ENCODE results near the gene C16orf46. TPM values are rescaled to one million over a fixed set of nuclear protein-coding genes. Genes with fewer than 3 reads are reported as not detected.

The C16orf46 gene
- total and polyA plus RNA-seq, 2 donors (not counting 3 experiments of a cell fraction or from before 2014, with no cell fraction given) = 0.26 TPM; not detected in 1

DNA sequence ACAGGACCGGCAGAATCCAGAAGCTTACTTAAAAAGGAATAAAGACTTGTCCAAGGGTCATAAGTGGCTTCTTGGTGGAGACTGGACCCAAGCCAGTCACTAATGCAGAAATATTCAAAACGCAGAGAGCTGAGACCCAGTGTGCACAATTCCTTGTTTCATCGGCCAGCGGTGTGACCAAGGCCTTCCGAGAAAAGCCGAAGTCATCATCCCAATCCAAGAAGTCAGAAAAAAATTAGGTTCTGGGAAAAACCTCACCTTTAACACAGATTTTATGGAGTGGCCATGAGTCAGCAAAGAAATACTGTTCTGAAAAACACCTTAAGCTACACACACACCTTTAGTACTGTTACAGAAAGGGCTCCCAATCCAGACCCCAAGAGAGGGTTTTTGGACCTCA is 20.2 kb upstream of the C16orf46 start:
- H3K36me3 ChIP-seq (ENCODE audit: control insufficient read depth in 2 of 2, extremely low read depth in 1 of 2, insufficient read depth in 2 of 2, low read length in 2 of 2) = no peaks in the 10 kb centered on the region
- no peak overlapping the region for H2AFZ ChIP-seq (ENCODE audit: low read depth, low read length)
- H3K79me2 ChIP-seq (ENCODE audit: control insufficient read depth, insufficient read depth, low read length) = peaks cover 15% of the 10 kb centered on the region
- intact Hi-C loops (cut with micrococcal nuclease) = loop anchor here (5.0 kb wide), 1 partner anchor 160 kb away; no protein-coding TSS in a partner anchor
- POLR2A ChIA-PET = no interaction called here
- no peak overlapping the region for H3K4me3 ChIP-seq (replicated peaks in 1 of 3; ENCODE audit: insufficient read depth in 1 of 3, low read depth in 1 of 3, low read length in 3 of 3)
- DNase-seq (ENCODE audit: low read depth, low spot score) (no peak), FAIRE-seq (no peak)
- no peak overlapping the region for H3K4me2 ChIP-seq (ENCODE audit: insufficient read depth, low read length)
- peaks cover 2 to 4% of the 10 kb centered on the region in 2 experiments for H3K27me3 ChIP-seq (ENCODE audit: control insufficient read depth in 2 of 2, insufficient read depth in 2 of 2, low read length in 2 of 2)
- H3K27ac ChIP-seq (ENCODE audit: insufficient read depth, low read depth, low read length) = no peak overlapping the region
- H3K9ac ChIP-seq (replicated peaks; ENCODE audit: extremely low read depth, insufficient read depth, low read length) = no peak overlapping the region
- BruUV-seq (replicated peaks) = no TSS peak
- H3K9me1 ChIP-seq (replicated peaks; ENCODE audit: control insufficient read depth, extremely low read depth, insufficient read depth, low read length) = no peaks in the 10 kb centered on the region
- H3K4me1 ChIP-seq (ENCODE audit: control insufficient read depth, extremely low read depth, insufficient read depth, low read length) = peaks cover 7% of the 10 kb centered on the region
- no peak for TF ChIP-seq POLR2AphosphoS5 (IDR thresholded peaks at IDR 0.05; ENCODE audit: insufficient read depth, low read depth, low read length)
- no peak for TF ChIP-seq FOS (IDR thresholded peaks at IDR 0.05; ENCODE audit: borderline replicate concordance, insufficient read depth, low read length)
- no peak for TF ChIP-seq JUN (IDR thresholded peaks at IDR 0.05; ENCODE audit: borderline replicate concordance, insufficient read depth, insufficient read length, low read depth)
- TF ChIP-seq POLR2A (IDR thresholded peaks at IDR 0.05; ENCODE audit: low read depth, low read length) = no peak
- TF ChIP-seq MYC (IDR thresholded peaks at IDR 0.05; ENCODE audit: low read depth, low read length) = no peak
- TF ChIP-seq EZH2 (IDR thresholded peaks at IDR 0.05; ENCODE audit: borderline replicate concordance, low read depth, low read length, severe bottlenecking) = no peak
- TF ChIP-seq GATA2 (IDR thresholded peaks at IDR 0.05; ENCODE audit: insufficient read depth, insufficient read length, low read depth, low read length) = no peak
- TF ChIP-seq, protein P1, sequence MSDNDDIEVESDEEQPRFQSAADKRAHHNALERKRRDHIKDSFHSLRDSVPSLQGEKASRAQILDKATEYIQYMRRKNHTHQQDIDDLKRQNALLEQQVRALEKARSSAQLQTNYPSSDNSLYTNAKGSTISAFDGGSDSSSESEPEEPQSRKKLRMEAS (IDR thresholded peaks at IDR 0.05; ENCODE audit: insufficient read depth, insufficient read length) = no peak
- TF ChIP-seq CTCF (IDR thresholded peaks at IDR 0.05; ENCODE audit: extremely low read depth in 1 of 2, insufficient read depth in 1 of 2, low read depth in 1 of 2, low read length in 2 of 2) = no peak
- H3K9me3 ChIP-seq (replicated peaks; ENCODE audit: control insufficient read depth, insufficient read depth, low read length) = no peaks in the 10 kb centered on the region
- no peaks in the 10 kb centered on the region for H4K20me1 ChIP-seq (replicated peaks; ENCODE audit: control insufficient read depth, extremely low read depth, insufficient read depth, low read length)
- CTCF ChIA-PET = no interaction called here
- dilution Hi-C loops (cut with MboI; ENCODE audit: extremely low pct_ligation_motif_present, low sequenced_read_pairs) = no loop called here

Measured in endothelial cell of umbilical vein (primary cell).